B cell (primary cell): ENCODE measurements around the gene DDX54. TPM values are rescaled to one million over a fixed set of nuclear protein-coding genes. Genes with fewer than 3 reads are reported as not detected.

Source experiments
- ATAC-seq: fragments of 200-7000 bp; cut with Tn5 transposase; one replicate; pipeline ENCODE4 v1.10.0; 2021; ENCODE audit warnings: low read depth, mild to moderate bottlenecking, moderate number of reproducible peaks, moderate library complexity
- CTCF ChIA-PET: fragments of 350-600 bp; sonication (Branson Sonifier 250); formaldehyde crosslinking; loops from one replicate; lab custom pipeline; 2021; ENCODE audit warnings: antibody characterized with exemption, inconsistent platforms; lab: Charles Lee
- POLR2A ChIA-PET: fragments of 350-600 bp; sonication (Branson Sonifier 250); formaldehyde crosslinking; loops from one replicate; lab custom pipeline; 2021; ENCODE audit warnings: antibody characterized with exemption; lab: Charles Lee
- DNase-seq: peaks from one replicate; pipeline ENCODE4 v3.0.0; 2013
- H2AFZ ChIP-seq: 2 replicates; pipeline ENCODE4 v1.6.1; 2012; ENCODE audit warnings: mild to moderate bottlenecking, low read depth, low read length; ENCODE audit not compliant: insufficient read depth, poor library complexity, severe bottlenecking
- H3K27ac ChIP-seq, 2 donors: 1 replicate in 1 of 2; 2 replicates in 1 of 2; pipeline ENCODE4 v1.5.1; 2012 to 2013; ENCODE audit warnings: low read length in 2 of 2, mild to moderate bottlenecking in 2 of 2, moderate library complexity in 1 of 2
- H3K27me3 ChIP-seq, 4 experiments: fragments of 200-600 bp in 1 of 4; sonication (generic) in 1 of 4; replicated peaks in 1 of 4; 1 replicate in 2 of 4; 2 replicates in 2 of 4; pipeline versions ENCODE4 v1.6.1 to v1.7.0; 2013 to 2016; ENCODE audit warnings: low read length in 3 of 4, mild to moderate bottlenecking in 2 of 4, mixed read lengths in 1 of 4, moderate library complexity in 1 of 4; ENCODE audit not compliant: insufficient read depth in 4 of 4, control insufficient read depth in 3 of 4; ENCODE audit errors: control extremely low read depth in 1 of 4
- H3K36me3 ChIP-seq, 2 experiments: replicated peaks in 1 of 2; 1 replicate in 1 of 2; 2 replicates in 1 of 2; pipeline versions ENCODE4 v1.6.1 to v1.7.1; 2013; ENCODE audit warnings: low read length in 1 of 2; ENCODE audit not compliant: insufficient read depth in 2 of 2, control insufficient read depth in 1 of 2; ENCODE audit errors: control extremely low read depth in 1 of 2, extremely low read depth in 1 of 2
- H3K4me1 ChIP-seq, 2 donors: fragments of 200-600 bp in 1 of 2; sonication (generic) in 1 of 2; 1 replicate in 1 of 2; 2 replicates in 1 of 2; pipeline versions ENCODE4 v1.5.1 to v1.6.1; 2013 to 2017; ENCODE audit warnings: low read length in 2 of 2; ENCODE audit not compliant: control insufficient read depth in 2 of 2, insufficient read depth in 2 of 2
- H3K4me2 ChIP-seq: replicated peaks from 2 replicates; pipeline ENCODE3; 2012; ENCODE audit warnings: mild to moderate bottlenecking, low read depth, low read length; ENCODE audit not compliant: poor library complexity, severe bottlenecking
- H3K4me3 ChIP-seq, 5 experiments: fragments of 200-600 bp in 1 of 5; sonication (generic) in 1 of 5; 1 replicate in 3 of 5; 2 replicates in 2 of 5; pipeline versions ENCODE4 v1.5.1 to v1.7.0; 2011 to 2016; ENCODE audit warnings: low read length in 4 of 5, mild to moderate bottlenecking in 4 of 5, low read depth in 2 of 5, control low read depth in 1 of 5, moderate library complexity in 1 of 5; ENCODE audit not compliant: insufficient read depth in 1 of 5; ENCODE audit errors: control extremely low read depth in 1 of 5, extremely low read depth in 1 of 5
- H3K79me2 ChIP-seq: fragments of 200-600 bp; sonication (generic); one replicate; pipeline ENCODE4 v1.6.0; 2016; ENCODE audit warnings: low read length; ENCODE audit not compliant: control insufficient read depth, insufficient read depth
- H3K9ac ChIP-seq: fragments of 200-600 bp; sonication (generic); 2 replicates; pipeline ENCODE4 v1.6.1; 2017; ENCODE audit warnings: mild to moderate bottlenecking, low read length, moderate library complexity
- H3K9me3 ChIP-seq, 3 donors: one replicate each; pipeline versions ENCODE4 v1.6.1 to v1.7.1; 2013; ENCODE audit warnings: low read length in 2 of 3; ENCODE audit not compliant: control insufficient read depth in 2 of 3, insufficient read depth in 1 of 3; ENCODE audit errors: control extremely low read depth in 1 of 3
- H4K20me1 ChIP-seq: 2 replicates; pipeline ENCODE4 v1.6.0; 2012; ENCODE audit warnings: mild to moderate bottlenecking, low read length; ENCODE audit not compliant: insufficient read depth, control insufficient read depth, poor library complexity, severe bottlenecking
- H3K27ac Mint-ChIP-seq: one replicate; pipeline ENCODE4 v1.8.0; 2021; ENCODE audit warnings: mixed read lengths
- H3K27me3 Mint-ChIP-seq: one replicate; pipeline ENCODE4 v1.8.0; 2021; ENCODE audit warnings: mixed read lengths
- H3K4me1 Mint-ChIP-seq: one replicate; pipeline ENCODE4 v1.8.0; 2021; ENCODE audit warnings: mixed read lengths
- H3K4me3 Mint-ChIP-seq: one replicate; pipeline ENCODE4 v1.8.0; 2021; ENCODE audit warnings: mixed read lengths
- H3K9me3 Mint-ChIP-seq: one replicate; pipeline ENCODE4 v1.8.0; 2022; ENCODE audit warnings: mixed read lengths; ENCODE audit not compliant: insufficient read depth
- CTCF ChIP-seq: fragments of 200-600 bp; IDR thresholded peaks from one replicate; pipeline ENCODE4 v1.8.0; 2022; ENCODE audit warnings: antibody characterized with exemption, mild to moderate bottlenecking
- EZH2 ChIP-seq: IDR thresholded peaks from 2 replicates; pipeline ENCODE4 v1.6.1; 2012; ENCODE audit warnings: borderline replicate concordance, low read depth, mild to moderate bottlenecking, moderate library complexity, low read length; ENCODE audit not compliant: insufficient read depth, poor library complexity, severe bottlenecking
- WGBS: methylation state at CpG from one replicate; pipeline ENCODE4 v1.1.5; 2013; ENCODE audit warnings: missing lambda C conversion rate; ENCODE audit not compliant: insufficient coverage; 5-methylcytosine and 5-hydroxymethylcytosine counted together
- intact Hi-C: fragments of 100-400 bp; cut with micrococcal nuclease; formaldehyde crosslinking; loops from one replicate; pipeline ENCODE4 v1.10.0; 2022
- polyA plus RNA-seq: library from polyadenylated mRNA; depleted of rRNA; stranded (reverse); fragments of >200 nt; gene quantifications from 2 replicates; pipeline ENCODE4 v1.2.3, GENCODE V29; 2012
- total RNA-seq, 2 donors: library from RNA; stranded (reverse); fragments of 120-200 nt in 1 of 2; gene quantifications; 1 replicate in 1 of 2; 2 replicates in 1 of 2; pipeline versions ENCODE4 v1.2.3 to v1.2.4, GENCODE V29; 2013 to 2022

DDX54 gene
- total and polyA plus RNA-seq, 2 donors (not counting 1 experiment from before 2014, with no cell fraction given) = 55.4 to 101 TPM

- no peaks in the 10 kb centered on the region for H3K9me3 Mint-ChIP-seq
- no peak for ATAC-seq
- Histone ChIP-seq H3K9ac (no peak overlapping the region), H4K20me1 (no peaks in the 10 kb centered on the region), H3K4me1 (peaks cover 40 to 65% of the 10 kb centered on the region in 2 donors), H2AFZ (no peak overlapping the region), H3K4me2 (no peak overlapping the region), H3K4me3 (no peak overlapping the region), H3K36me3 (peaks cover 0 to 23% of the 10 kb centered on the region in 2 experiments), H3K27me3 (no peaks in the 10 kb centered on the region), H3K79me2 (peaks cover 59% of the 10 kb centered on the region), H3K27ac (no peak overlapping the region), H3K9me3 (no peaks in the 10 kb centered on the region)
- no peaks in the 10 kb centered on the region for H3K27me3 Mint-ChIP-seq
- H3K4me1 Mint-ChIP-seq = peaks cover 53% of the 10 kb centered on the region
- TF ChIP-seq CTCF (no peak), EZH2 (no peak)
- no peak overlapping the region for H3K27ac Mint-ChIP-seq
- DNase-seq = no peak
- 100% methylated on average over 1 of the region's 4 CpGs for WGBS
- ChIA-PET POLR2A (interaction anchor here (0.6 to 3.1 kb wide), 3 partner anchors 17 to 32 kb away, joined by 3 to 9 read pairs (median 4); no protein-coding TSS in a partner anchor), CTCF (interaction anchor here (1.8 to 5.3 kb wide), 3 partner anchors 7 to 28 kb away, joined by 4 to 53 read pairs (median 46); no protein-coding TSS in a partner anchor)
- intact Hi-C loops = loop anchor here (5.0 kb wide), 1 partner anchor 148 kb away; no protein-coding TSS in a partner anchor
- no peak overlapping the region for H3K4me3 Mint-ChIP-seq
Measured at GRCh38 chr12:113224955-113225354, 39.7 kb upstream of the DDX54 start.

DNA sequence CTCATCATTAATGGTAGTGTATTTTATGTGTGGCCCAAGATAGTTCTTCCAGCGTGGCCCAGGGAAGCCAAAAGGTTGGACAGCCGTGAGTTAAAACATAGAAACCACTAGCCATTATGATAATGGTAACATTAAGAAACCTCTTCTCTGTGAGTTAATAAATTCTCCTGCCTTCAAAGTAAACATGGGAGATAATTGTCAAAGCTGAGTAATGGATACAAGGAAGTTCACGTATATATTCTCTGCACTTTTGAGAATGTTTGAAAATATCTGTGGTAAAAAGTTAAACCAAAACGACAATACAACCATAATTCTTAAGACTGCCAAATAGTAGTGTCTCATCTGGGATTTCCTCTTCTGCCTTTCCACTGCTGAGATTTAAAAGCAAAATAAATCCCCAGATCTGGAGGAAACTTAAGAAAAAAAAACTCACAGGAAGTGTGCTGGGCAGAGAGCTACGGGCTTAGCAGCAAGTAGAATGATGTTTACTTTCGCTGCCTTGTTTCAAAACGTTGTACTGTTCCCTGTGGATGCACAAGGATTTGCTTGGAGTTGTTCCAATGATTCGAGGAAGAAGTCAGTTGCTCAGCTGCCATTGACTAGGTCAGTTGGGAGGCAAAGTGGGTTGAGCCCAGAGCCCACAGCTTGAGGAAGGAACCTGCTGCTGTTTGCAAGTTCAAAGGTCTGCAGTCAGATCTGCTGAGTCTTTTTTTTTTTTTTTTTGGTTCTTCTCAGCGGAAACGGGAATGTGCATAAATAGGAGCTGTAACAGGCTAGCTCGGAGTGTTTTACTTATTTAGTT lies 37.7 kb upstream of the DDX54 start:
- intact Hi-C loops = loop anchor here (5.0 kb wide), 1 partner anchor 146 kb away; no protein-coding TSS in a partner anchor
- H3K4me1 ChIP-seq = peaks cover 26 to 50% of the 10 kb centered on the region in 2 donors

More for the DNA sequence above, 37.7 kb upstream of the DDX54 start:
- Histone ChIP-seq H3K9ac (peak overlapping the region; percentile 87), H3K36me3 (peaks cover 0 to 14% of the 10 kb centered on the region in 2 experiments), H4K20me1 (no peaks in the 10 kb centered on the region), H3K27me3 (no peaks in the 10 kb centered on the region), H2AFZ (peak overlapping the region; percentile 68), H3K4me3 (peak overlapping the region; percentile 6 to 92 (median 86)), H3K9me3 (no peaks in the 10 kb centered on the region), H3K4me2 (peak overlapping the region; percentile 95), H3K27ac (peak overlapping the region; percentile 72 to 88), H3K79me2 (peaks cover 56% of the 10 kb centered on the region)
- H3K9me3 Mint-ChIP-seq = no peaks in the 10 kb centered on the region
- no peak for TF ChIP-seq CTCF
- TF ChIP-seq EZH2 = no peak
- peaks cover 36% of the 10 kb centered on the region for H3K4me1 Mint-ChIP-seq
- DNase-seq = peak; percentile 53
- H3K27me3 Mint-ChIP-seq = no peaks in the 10 kb centered on the region
- CTCF ChIA-PET = interaction anchor here (0.7 to 5.4 kb wide), 7 partner anchors 10 to 36 kb away, joined by 3 to 53 read pairs (median 4); no protein-coding TSS in a partner anchor
- peak overlapping the region; percentile 89 for H3K27ac Mint-ChIP-seq
- peak overlapping the region; percentile 90 for H3K4me3 Mint-ChIP-seq
- 6% methylated on average over 4 of the region's 11 CpGs for WGBS
- ATAC-seq = no peak
- POLR2A ChIA-PET = interaction anchor here (0.6 to 4.0 kb wide), 11 partner anchors 8 to 179 kb away, joined by 3 to 69 read pairs (median 7); partner anchors contain the start of genes DDX54 and RITA1
